GM21367 (cell line): ENCODE results near the gene LRRC15.

Experiments used
- ATAC-seq: cut with Tn5 transposase; IDR thresholded peaks from one replicate; pipeline ENCODE4 v1.9.1; 2021; ENCODE audit not compliant: unreplicated experiment

Gene LRRC15

GRCh38 chr3:194336601-194337355 lies 32.8 kb downstream of the LRRC15 start:
- ATAC-seq: no peak

GRCh38 chr3:194333981-194334320 lies 35.6 kb downstream of the LRRC15 start:
- no peak for ATAC-seq

- ATAC-seq: peak; percentile 93
These were observed 36.1 kb downstream of the LRRC15 start for GRCh38 chr3:194333212-194333980.

- no peak for ATAC-seq
These were observed 36.7 kb downstream of the LRRC15 start for GRCh38 chr3:194332858-194333211.

GRCh38 chr3:194330579-194330978 lies 39.0 kb downstream of the LRRC15 start:
- no peak for ATAC-seq

GRCh38 chr3:194330160-194330559 lies 39.4 kb downstream of the LRRC15 start:
- ATAC-seq: no peak

GRCh38 chr3:194329583-194329965 lies 40.0 kb downstream of the LRRC15 start:
- ATAC-seq: no peak

- no peak for ATAC-seq
These were observed 40.5 kb downstream of the LRRC15 start for GRCh38 chr3:194328942-194329582.

- no peak for ATAC-seq
These were observed 41.4 kb downstream of the LRRC15 start for GRCh38 chr3:194328053-194328657.

- no peak for ATAC-seq
These were observed 42.1 kb downstream of the LRRC15 start for GRCh38 chr3:194327218-194328052.

- ATAC-seq: no peak
These were observed 42.6 kb downstream of the LRRC15 start for GRCh38 chr3:194326968-194327217.

GRCh38 chr3:194326192-194326967 lies 43.2 kb downstream of the LRRC15 start:
- no peak for ATAC-seq

GRCh38 chr3:194325424-194326153 lies 44.0 kb downstream of the LRRC15 start:
- ATAC-seq: no peak

- no peak for ATAC-seq
These were observed 44.7 kb downstream of the LRRC15 start for GRCh38 chr3:194324823-194325327.

GRCh38 chr3:194323785-194324735 lies 45.5 kb downstream of the LRRC15 start:
- no peak for ATAC-seq

- ATAC-seq: no peak
These were observed 46.8 kb downstream of the LRRC15 start for GRCh38 chr3:194322678-194323211.

GRCh38 chr3:194321693-194322640 lies 47.6 kb downstream of the LRRC15 start:
- no peak for ATAC-seq
